Measurements from ENCODE around the gene KHDC1L.
A peak's percentile ranks its signal among the peaks of the same experiment; 100 is the strongest.
"Not testable (repeated sequence)": the region's sequence is repeated elsewhere in the genome, so short reads cannot be mapped to it uniquely, and the experiment has no call there.

KHDC1L gene

GRCh38 chr6:73225396-73225795, at the start of gene KHDC1L:
KHDC1L (minus strand) TSS chr6:73225496; CDS start chr6:73225408, 88 bp downstream.
- Histone ChIP-seq H3K36me3 (ENCODE audit: control insufficient read depth, low read depth, low read length) (no peaks in the 10 kb centered on the region), H3K4me1 (ENCODE audit: control insufficient read depth, low read depth, low read length) (no peaks in the 10 kb centered on the region), H3K9me3 (ENCODE audit: control insufficient read depth, low read depth, low read length) (no peaks in the 10 kb centered on the region), H3K27ac (ENCODE audit: low read length) (no peak within 1 kb of the TSS), H3K4me3 (ENCODE audit: low read length) (no peak within 1 kb of the TSS), H3K9ac (ENCODE audit: low read length) (no peak within 1 kb of the TSS), H3K27me3 (ENCODE audit: control insufficient read depth, insufficient read depth, low read length) (no peaks in the 10 kb centered on the region)

- not testable (repeated sequence) for H3K36me3 ChIP-seq (ENCODE audit: control insufficient read depth, low read depth, low read length); H3K27me3 ChIP-seq (ENCODE audit: control insufficient read depth, insufficient read depth, low read length); H3K4me3 ChIP-seq (ENCODE audit: low read length); H3K9ac ChIP-seq (ENCODE audit: low read length); H3K27ac ChIP-seq (ENCODE audit: low read length); H3K4me1 ChIP-seq (ENCODE audit: control insufficient read depth, low read depth, low read length); H3K9me3 ChIP-seq (ENCODE audit: control insufficient read depth, low read depth, low read length)
Measured at GRCh38 chr6:73269296-73269695, 44.0 kb upstream of the KHDC1L start.

DNA sequence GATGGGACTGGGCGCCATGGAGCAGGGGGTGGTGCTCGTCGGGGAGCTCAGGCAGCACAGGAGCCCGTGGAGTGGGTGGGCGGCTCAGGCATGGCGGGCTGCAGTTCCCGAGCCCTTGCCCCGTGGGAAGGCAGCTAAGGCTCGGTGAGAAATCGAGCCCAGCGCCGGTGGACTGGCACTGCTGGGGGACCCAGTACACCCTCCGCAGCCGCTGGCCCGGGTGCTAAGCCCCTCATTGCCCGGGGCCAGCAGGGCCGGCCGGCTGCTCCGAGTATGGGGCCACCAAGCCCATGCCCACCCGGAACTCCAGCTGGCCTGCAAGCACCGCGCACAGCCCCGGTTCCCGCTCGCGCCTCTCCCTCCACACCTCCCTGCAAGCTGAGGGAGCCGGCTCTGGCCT, 43.6 kb upstream of the KHDC1L start:
- not testable (repeated sequence) for H3K27ac ChIP-seq (ENCODE audit: low read length); H3K36me3 ChIP-seq (ENCODE audit: control insufficient read depth, low read depth, low read length); H3K4me1 ChIP-seq (ENCODE audit: control insufficient read depth, low read depth, low read length); H3K9me3 ChIP-seq (ENCODE audit: control insufficient read depth, low read depth, low read length); H3K9ac ChIP-seq (ENCODE audit: low read length); H3K27me3 ChIP-seq (ENCODE audit: control insufficient read depth, insufficient read depth, low read length); H3K4me3 ChIP-seq (ENCODE audit: low read length)

- Histone ChIP-seq H3K4me1 (ENCODE audit: control insufficient read depth, low read depth, low read length) (peaks cover 7% of the 10 kb centered on the region), H3K4me3 (ENCODE audit: low read length) (no peak overlapping the region), H3K36me3 (ENCODE audit: control insufficient read depth, low read depth, low read length) (no peaks in the 10 kb centered on the region), H3K27ac (ENCODE audit: low read length) (no peak overlapping the region), H3K9ac (ENCODE audit: low read length) (no peak overlapping the region), H3K9me3 (ENCODE audit: control insufficient read depth, low read depth, low read length) (no peaks in the 10 kb centered on the region), H3K27me3 (ENCODE audit: control insufficient read depth, insufficient read depth, low read length) (no peaks in the 10 kb centered on the region)
Measured at GRCh38 chr6:73264446-73264845, 39.1 kb upstream of the KHDC1L start.

GRCh38 chr6:73263570-73263909, 38.2 kb upstream of the KHDC1L start:
- Histone ChIP-seq H3K27me3 (ENCODE audit: control insufficient read depth, insufficient read depth, low read length) (no peaks in the 10 kb centered on the region), H3K36me3 (ENCODE audit: control insufficient read depth, low read depth, low read length) (no peaks in the 10 kb centered on the region), H3K27ac (ENCODE audit: low read length) (no peak overlapping the region), H3K9ac (ENCODE audit: low read length) (peak overlapping the region; percentile 67), H3K4me3 (ENCODE audit: low read length) (peak overlapping the region; percentile 71), H3K9me3 (ENCODE audit: control insufficient read depth, low read depth, low read length) (no peaks in the 10 kb centered on the region), H3K4me1 (ENCODE audit: control insufficient read depth, low read depth, low read length) (peaks cover 7% of the 10 kb centered on the region)

DNA sequence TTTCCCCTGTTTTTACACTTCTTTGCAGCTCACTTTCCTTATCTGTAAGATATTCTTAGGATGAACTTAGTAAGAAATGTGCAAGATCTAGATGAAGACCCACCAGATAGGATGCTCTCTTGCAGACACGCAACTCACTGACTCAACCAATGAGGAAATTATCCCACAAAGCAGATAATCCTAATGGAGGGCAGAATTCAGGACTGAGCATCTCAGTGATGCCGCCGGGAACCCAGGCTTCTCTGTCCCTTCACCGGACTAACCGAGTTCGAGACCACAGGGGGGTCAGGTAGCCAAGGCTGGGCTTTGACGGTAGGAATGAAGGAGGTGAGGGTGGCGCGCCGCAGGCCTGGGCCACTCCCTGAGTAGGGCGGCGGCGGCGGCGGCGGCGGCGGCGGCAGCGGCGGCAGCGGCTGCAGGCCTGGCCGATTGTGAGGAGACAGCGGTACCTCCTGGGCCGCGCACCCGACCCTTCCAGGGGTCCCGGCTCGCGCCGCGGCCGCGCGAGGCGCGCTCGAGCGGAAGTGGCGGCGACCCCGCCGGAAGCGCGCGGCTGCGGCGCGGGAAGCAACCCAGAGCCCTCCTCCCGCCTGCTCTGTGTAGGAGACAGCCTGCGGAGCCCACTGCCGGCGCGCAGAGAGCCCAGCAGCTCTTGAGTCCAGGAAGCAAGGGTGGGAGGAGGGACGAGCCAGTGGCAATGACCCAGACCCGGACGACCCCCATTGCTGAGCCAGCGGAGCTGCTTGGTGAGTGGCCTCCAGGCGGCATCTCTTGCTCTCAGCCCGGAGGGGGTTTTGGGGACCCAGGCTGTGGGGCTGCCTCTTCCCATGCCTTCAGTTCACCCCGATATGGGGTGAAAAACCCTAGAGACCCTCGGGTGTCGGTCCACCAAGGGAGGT, 37.6 kb upstream of the KHDC1L start, which contains the start of gene KHDC1:
KHDC1 (minus strand) TSS at position 526 of the 899 bp plus-strand sequence. CDS start 20,679 bp downstream, outside the sequence.
- H3K9me3 ChIP-seq (ENCODE audit: control insufficient read depth, low read depth, low read length), result no peaks in the 10 kb centered on the region
- H3K36me3 ChIP-seq (ENCODE audit: control insufficient read depth, low read depth, low read length), result no peaks in the 10 kb centered on the region
- H3K27ac ChIP-seq (ENCODE audit: low read length), result no peak within 1 kb of the TSS
- peak within 1 kb of the TSS; percentile 71 for H3K4me3 ChIP-seq (ENCODE audit: low read length)
- no peaks in the 10 kb centered on the region for H3K27me3 ChIP-seq (ENCODE audit: control insufficient read depth, insufficient read depth, low read length)
- H3K4me1 ChIP-seq (ENCODE audit: control insufficient read depth, low read depth, low read length), result peaks cover 7% of the 10 kb centered on the region
- peak within 1 kb of the TSS; percentile 67 for H3K9ac ChIP-seq (ENCODE audit: low read length)

GRCh38 chr6:73258721-73259120, 33.4 kb upstream of the KHDC1L start:
- H3K27ac ChIP-seq (ENCODE audit: low read length), result no peak overlapping the region
- H3K27me3 ChIP-seq (ENCODE audit: control insufficient read depth, insufficient read depth, low read length), result no peaks in the 10 kb centered on the region
- H3K9me3 ChIP-seq (ENCODE audit: control insufficient read depth, low read depth, low read length), result no peaks in the 10 kb centered on the region
- H3K9ac ChIP-seq (ENCODE audit: low read length), result no peak overlapping the region
- H3K36me3 ChIP-seq (ENCODE audit: control insufficient read depth, low read depth, low read length), result no peaks in the 10 kb centered on the region
- no peak overlapping the region for H3K4me3 ChIP-seq (ENCODE audit: low read length)
- peaks cover 7% of the 10 kb centered on the region for H3K4me1 ChIP-seq (ENCODE audit: control insufficient read depth, low read depth, low read length)

DNA sequence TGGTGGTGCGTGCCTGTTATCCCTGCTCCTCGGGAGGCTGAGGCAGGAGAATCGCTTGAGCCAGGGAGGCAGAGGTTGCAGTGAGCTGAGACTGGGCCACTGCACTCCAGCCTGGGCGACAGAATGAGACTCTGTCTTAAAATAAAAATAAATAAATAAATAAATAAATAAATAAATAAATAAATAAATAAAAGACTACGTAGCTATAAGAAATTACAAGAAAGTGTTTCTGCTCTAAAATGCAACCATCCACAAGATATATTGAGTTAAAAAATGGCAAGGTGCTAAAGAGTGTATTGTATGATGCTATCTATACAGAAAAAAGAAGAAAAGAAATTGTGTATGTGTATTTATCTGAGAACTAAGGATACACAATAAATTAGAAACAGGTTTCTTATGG, 29.0 kb upstream of the KHDC1L start:
- H3K9me3 ChIP-seq (ENCODE audit: control insufficient read depth, low read depth, low read length); H3K36me3 ChIP-seq (ENCODE audit: control insufficient read depth, low read depth, low read length); H3K27ac ChIP-seq (ENCODE audit: low read length); H3K4me3 ChIP-seq (ENCODE audit: low read length); H3K27me3 ChIP-seq (ENCODE audit: control insufficient read depth, insufficient read depth, low read length); H3K9ac ChIP-seq (ENCODE audit: low read length); H3K4me1 ChIP-seq (ENCODE audit: control insufficient read depth, low read depth, low read length): not testable (repeated sequence)

- no peaks in the 10 kb centered on the region for H3K4me1 ChIP-seq (ENCODE audit: control insufficient read depth, low read depth, low read length)
- H3K9me3 ChIP-seq (ENCODE audit: control insufficient read depth, low read depth, low read length), result no peaks in the 10 kb centered on the region
- H3K9ac ChIP-seq (ENCODE audit: low read length), result no peak overlapping the region
- H3K36me3 ChIP-seq (ENCODE audit: control insufficient read depth, low read depth, low read length), result no peaks in the 10 kb centered on the region
- H3K27ac ChIP-seq (ENCODE audit: low read length), result no peak overlapping the region
- no peaks in the 10 kb centered on the region for H3K27me3 ChIP-seq (ENCODE audit: control insufficient read depth, insufficient read depth, low read length)
- H3K4me3 ChIP-seq (ENCODE audit: low read length), result no peak overlapping the region
Measured at GRCh38 chr6:73252703-73253102, 27.4 kb upstream of the KHDC1L start.

DNA sequence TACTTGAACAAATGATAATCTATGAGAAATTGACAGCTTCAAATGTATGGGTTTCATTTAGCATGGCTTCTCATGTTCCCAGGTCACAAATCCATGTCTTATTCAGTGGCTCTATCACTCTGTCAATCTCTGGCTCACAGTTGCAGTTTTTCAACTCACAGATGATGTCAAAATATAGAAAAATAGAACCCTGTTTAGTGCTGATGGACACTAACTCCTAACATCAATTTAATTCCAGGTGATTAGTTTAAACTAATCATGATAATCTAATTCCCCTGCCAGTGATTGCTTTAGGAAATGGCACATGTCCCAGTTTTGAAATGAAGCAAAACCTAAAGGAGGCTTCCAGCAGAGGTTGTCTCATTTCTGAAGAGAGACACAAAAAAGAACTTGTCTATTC, 24.7 kb upstream of the KHDC1L start:
- Histone ChIP-seq H3K27ac (ENCODE audit: low read length) (no peak overlapping the region), H3K9ac (ENCODE audit: low read length) (no peak overlapping the region), H3K9me3 (ENCODE audit: control insufficient read depth, low read depth, low read length) (no peaks in the 10 kb centered on the region), H3K4me3 (ENCODE audit: low read length) (no peak overlapping the region), H3K27me3 (ENCODE audit: control insufficient read depth, insufficient read depth, low read length) (no peaks in the 10 kb centered on the region), H3K36me3 (ENCODE audit: control insufficient read depth, low read depth, low read length) (no peaks in the 10 kb centered on the region), H3K4me1 (ENCODE audit: control insufficient read depth, low read depth, low read length) (no peaks in the 10 kb centered on the region)

DNA sequence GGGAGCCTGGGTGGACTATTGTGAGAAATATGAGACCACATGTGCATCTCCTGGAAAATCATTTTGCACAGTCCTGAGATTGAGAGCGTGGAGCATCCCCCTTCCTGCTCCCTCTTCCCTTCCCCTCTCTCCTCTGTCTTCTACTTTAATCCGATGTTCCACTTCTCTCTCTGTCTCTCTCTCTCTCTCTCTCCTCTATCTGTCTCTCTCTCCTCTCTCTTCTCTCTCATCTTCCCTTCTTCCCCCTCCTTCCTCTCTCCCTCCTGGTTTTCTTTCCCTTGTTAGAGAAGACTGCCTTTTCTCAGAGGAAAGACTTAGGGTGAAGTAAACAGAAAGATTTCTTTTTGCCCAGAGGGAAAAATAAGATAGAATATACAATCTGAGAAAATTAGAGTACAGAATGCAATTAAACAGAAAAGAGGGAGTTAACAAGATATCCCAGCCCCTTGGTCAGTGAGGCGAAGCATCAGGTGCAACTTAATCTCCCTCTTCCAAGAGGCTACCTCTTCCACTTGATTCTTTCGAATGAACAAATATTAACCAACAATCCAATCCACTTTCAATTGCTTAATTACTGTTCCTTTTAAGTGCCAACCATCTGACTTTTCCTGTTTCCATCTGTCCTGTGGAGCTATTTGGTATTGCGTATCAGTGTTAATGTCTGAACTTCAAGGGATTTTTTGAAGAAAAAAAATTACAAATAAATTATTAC, 23.1 kb upstream of the KHDC1L start:
- no peak overlapping the region for H3K27ac ChIP-seq (ENCODE audit: low read length)
- H3K4me1 ChIP-seq (ENCODE audit: control insufficient read depth, low read depth, low read length), result no peaks in the 10 kb centered on the region
- no peaks in the 10 kb centered on the region for H3K36me3 ChIP-seq (ENCODE audit: control insufficient read depth, low read depth, low read length)
- H3K4me3 ChIP-seq (ENCODE audit: low read length), result no peak overlapping the region
- no peak overlapping the region for H3K9ac ChIP-seq (ENCODE audit: low read length)
- H3K27me3 ChIP-seq (ENCODE audit: control insufficient read depth, insufficient read depth, low read length), result no peaks in the 10 kb centered on the region
- no peaks in the 10 kb centered on the region for H3K9me3 ChIP-seq (ENCODE audit: control insufficient read depth, low read depth, low read length)

DNA sequence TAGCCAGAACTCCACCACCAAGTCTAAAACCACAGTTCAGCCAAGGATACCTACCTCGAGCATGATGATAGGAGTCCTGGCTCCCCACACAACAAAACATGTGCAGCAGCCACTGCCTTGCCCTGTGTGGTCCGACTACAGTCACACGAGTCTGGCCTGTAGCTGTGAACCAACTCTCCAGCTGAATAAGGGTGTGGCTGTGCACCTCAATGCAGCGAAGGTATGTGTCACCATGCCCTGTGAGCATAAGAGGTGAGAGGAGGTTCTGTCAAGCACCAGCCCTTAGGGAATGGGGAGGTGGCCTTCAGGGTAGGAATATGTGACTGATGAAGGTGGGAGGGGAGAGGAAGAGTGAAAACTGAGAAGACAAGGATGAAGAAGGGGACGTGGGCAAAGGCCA, 16.7 kb upstream of the KHDC1L start:
- Histone ChIP-seq H3K27ac (ENCODE audit: low read length) (no peak overlapping the region), H3K9ac (ENCODE audit: low read length) (no peak overlapping the region), H3K36me3 (ENCODE audit: control insufficient read depth, low read depth, low read length) (no peaks in the 10 kb centered on the region), H3K4me3 (ENCODE audit: low read length) (no peak overlapping the region), H3K4me1 (ENCODE audit: control insufficient read depth, low read depth, low read length) (no peaks in the 10 kb centered on the region), H3K9me3 (ENCODE audit: control insufficient read depth, low read depth, low read length) (no peaks in the 10 kb centered on the region), H3K27me3 (ENCODE audit: control insufficient read depth, insufficient read depth, low read length) (no peaks in the 10 kb centered on the region)
